Measurements from ENCODE around the gene MAPRE2.
"Not testable (repeated sequence)": the region's sequence is repeated elsewhere in the genome, so short reads cannot be mapped to it uniquely, and the experiment has no call there.

Gene MAPRE2

DNA sequence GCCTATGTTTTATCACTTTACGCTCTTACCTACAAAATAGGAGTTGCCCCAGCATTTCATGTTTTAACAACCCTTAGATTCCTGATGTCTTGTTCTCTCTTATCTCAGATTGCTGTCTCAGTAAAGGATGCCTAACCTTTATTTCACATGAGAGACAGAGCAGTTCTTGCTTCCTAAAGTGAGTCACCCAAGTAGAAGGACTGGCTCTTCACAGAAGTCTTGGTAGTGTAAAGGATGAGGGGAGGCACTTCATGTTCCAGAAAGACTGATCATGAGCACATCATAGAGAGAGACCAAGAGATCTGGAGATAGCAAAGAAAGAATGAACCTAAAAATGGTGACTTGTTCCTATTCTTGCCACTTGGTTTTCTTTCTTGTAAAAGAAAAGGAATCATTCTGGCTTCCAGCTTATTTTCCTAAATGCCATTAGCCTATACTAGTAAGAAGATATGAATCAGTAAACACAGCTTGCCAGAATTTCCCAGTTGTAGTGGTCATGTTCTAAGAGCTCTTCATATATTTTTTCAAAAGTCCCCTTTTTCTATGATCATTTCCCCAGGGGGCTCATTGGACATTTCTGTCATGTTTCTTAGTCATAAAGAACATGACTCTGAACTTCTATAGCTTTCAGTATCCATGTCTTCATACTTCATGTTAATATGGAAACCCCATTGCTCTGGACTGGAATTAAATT is 54.9 kb downstream of the MAPRE2 start:
- no peak for FAIRE-seq

- peak; percentile 39 for FAIRE-seq
Measured at GRCh38 chr18:35096677-35097011, 55.4 kb downstream of the MAPRE2 start.

GRCh38 chr18:35097195-35097594 is 56.0 kb downstream of the MAPRE2 start:
- no peak for FAIRE-seq

- FAIRE-seq: no peak
Measured at GRCh38 chr18:35097763-35098162, 56.5 kb downstream of the MAPRE2 start.

- FAIRE-seq: no peak
Measured at GRCh38 chr18:35099911-35100310, 58.7 kb downstream of the MAPRE2 start.

- no peak for FAIRE-seq
Measured at GRCh38 chr18:35104391-35105051, 63.3 kb downstream of the MAPRE2 start.

DNA sequence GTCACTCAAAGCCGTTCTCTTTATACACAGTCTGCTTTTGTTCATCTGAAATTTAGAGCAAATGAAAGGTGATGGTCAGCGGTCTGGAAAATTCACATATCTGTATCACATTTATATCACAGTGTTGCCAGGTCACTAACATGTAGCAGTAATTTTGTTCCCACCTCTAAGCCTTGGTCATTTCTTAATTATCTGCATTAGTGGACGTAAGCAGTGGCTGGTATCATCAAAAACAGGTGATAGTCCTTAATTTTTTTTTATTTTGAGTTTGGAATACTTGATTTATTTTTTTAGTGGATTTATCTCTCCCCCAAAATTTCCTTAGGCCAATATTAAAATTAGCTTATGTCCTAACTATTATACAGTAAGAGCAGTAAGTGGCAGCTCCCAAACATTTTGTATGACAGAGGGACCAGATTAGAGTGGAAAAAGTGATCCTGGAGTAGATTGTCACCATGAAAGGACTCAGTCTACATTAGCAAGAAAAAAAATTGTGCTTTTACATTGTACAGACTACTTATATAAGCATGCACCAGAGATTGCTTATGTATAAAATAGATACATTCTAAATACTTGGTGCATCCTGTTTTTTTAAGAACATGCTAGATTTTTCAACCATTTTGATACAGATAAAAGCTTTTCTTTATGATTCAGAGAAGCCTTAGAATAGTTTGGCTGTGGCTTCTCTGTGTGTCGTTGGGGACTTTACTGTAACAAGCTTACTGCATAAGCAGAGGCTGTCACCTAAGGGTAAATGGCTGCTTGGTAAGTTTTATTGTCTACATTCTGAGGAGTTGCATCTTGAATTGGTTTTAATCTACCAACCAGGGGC is 65.0 kb downstream of the MAPRE2 start:
- no peak for FAIRE-seq

GRCh38 chr18:35106845-35107148 is 65.6 kb downstream of the MAPRE2 start:
- no peak for FAIRE-seq

GRCh38 chr18:35107216-35107615 is 66.0 kb downstream of the MAPRE2 start:
- FAIRE-seq: no peak

DNA sequence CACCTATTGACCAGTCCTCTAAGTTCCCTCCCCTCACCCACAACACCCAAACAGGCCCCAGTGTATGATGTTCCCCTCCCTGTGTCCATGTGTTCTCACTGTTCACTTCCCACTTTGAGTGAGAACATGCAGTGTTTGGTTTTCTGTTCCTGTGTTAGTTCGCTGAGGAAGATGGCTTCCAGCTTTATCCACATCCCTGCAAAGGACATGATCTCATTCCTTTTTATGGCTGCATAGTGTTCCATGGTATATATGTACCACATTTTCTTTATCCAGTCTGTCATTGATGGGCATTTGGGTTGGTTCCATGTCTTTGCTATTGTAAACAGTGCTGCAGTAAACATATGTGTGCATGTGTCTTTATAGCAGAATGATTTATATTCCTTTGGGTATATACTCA is 66.9 kb downstream of the MAPRE2 start:
- FAIRE-seq: not testable (repeated sequence)

- FAIRE-seq: no peak
Measured at GRCh38 chr18:35110059-35110458, 68.8 kb downstream of the MAPRE2 start.

DNA sequence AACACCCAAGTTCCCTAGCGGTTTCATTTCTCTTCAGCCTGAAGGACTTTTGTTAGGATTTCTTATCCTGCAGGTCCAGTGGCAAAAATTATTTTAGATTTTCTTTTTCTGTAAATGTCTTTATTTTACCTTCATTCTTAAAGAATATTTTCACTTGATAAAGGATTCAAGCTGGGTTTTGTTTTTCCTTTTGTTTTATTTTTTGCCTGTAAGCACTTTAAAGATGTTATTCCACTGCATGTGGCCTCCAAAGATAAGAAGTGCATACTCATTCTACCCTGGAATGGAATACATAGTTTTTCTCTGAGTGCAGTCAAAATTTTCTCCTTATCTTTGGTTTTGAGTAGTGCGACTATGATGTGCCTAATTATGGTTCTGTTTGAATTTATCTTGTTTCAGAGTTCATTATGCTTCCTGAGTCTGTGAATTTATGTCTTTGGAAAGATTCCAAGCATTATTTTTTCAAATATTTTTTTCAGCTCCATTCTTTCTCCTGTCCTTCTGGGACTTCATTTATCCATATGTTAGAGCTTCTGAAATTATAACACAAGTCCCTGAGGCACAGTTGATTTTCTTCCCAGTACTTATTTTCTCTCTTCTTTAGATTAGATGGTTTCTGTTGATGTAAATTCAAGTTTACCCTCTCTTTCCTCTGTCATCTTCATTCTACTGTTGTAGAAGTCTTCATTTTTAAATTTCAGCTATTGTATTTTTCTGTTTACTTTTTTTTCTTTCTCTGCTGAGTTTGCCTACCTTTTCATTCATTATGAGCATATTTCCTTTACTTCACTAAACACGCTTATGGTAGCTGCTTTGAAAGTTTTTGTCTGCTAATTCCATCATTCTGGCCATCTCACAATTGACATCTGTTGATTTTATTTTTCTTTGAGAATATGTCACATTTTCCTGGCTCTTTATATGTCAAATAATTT is 69.6 kb downstream of the MAPRE2 start:
- no peak for FAIRE-seq

DNA sequence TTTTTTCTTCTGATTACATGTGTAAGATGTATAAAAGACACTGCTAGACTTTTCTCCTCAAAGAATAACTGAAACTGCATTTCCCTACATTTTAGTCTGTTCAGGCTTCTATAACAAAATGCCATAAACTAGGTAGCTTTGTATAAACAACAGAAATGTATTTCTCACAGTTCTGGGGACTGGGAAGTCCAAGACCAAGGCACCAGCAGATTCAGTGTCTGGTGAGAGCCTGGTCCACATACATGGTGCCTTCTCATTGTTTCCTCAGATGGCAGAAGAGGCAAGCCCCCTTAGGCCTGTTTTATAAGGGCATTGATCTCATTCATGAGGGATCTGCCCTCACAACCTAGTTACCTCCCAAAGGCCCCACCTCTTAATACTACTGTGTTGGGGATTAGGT is 71.5 kb downstream of the MAPRE2 start:
- FAIRE-seq: no peak

DNA sequence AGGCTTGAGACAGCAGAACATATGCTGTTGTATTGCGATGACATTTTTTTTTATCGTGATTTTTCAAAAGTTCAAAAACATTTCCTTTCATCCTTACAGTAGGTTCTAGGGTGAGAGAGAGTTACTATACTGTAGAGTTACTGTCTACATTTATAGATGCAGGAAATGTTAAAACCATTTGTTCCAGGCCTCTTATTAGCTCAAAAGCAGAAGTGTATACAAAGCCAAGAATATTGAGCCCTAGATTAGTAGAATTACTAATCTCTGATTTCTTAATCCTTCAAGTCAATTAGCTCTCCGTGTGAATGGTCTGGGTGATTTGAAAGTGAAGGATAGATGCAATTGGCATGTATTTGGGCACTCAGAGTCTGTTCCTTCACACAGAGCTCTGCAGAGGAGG is 73.1 kb downstream of the MAPRE2 start:
- FAIRE-seq: no peak

DNA sequence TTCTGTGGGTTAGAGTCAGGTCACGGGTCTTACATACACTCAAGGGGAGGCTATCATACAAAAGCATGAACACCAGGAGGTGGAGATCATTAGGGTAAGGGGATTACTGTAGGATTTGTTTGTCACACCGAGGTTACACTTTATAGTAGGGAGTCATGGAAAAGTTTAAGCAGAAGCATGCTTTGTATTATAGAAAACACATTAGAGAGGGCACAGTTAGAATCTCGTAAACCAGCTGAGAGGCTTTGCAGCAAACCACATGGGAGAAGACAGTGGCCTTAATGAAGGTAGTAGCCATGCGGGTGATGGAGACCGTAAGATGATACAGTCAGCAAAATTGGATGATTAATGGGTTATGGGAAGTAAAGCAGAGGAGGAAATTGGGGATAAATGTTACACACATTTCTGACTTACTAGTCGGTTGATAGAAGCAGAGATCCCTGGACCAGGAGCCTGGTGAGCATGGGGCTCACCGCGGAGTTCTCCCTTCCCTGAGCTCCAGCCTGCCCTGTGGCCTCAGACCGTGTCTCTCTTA is 75.6 kb downstream of the MAPRE2 start:
- FAIRE-seq: no peak

DNA sequence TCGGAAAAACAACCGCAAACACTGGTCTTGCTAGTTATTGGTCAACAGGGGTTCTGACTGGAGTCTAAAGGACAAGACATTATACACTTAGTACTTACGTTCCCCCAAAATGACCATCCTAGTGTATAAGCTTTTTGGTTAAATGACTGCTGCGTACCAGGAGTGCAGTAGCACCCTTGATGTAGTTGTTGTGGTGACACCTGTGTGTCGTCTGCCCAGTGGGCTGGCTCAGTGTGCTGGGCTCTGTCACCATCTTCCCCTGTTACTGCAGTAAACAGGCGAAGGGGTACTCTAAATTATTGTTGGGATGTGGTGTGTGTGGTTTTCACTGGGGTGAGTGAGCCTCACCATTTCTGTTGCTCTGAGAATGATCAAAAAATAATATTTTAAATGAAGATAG is 76.2 kb downstream of the MAPRE2 start:
- no peak for FAIRE-seq

GRCh38 chr18:35117951-35118411 is 76.8 kb downstream of the MAPRE2 start:
- FAIRE-seq: no peak

GRCh38 chr18:35118641-35119040 is 77.4 kb downstream of the MAPRE2 start:
- no peak for FAIRE-seq

DNA sequence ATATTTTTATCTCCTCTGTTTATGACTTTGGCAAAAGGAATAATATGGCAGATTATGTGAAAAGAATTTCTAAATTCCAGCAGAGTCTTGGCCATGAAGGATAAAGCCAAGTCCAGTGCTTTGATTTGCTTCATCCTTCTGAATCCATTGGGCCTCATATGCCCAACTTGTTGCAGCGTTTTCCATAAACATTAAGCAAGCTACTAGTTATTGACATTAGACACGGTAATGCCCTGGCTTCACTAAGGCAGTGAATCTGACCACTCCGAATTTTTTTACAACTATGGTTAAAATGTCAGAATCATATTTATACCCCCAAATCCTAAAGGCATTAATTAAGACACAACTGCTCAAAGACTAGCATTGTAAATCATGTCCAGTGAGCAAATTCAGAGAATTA is 79.8 kb downstream of the MAPRE2 start:
- FAIRE-seq: no peak

- no peak for FAIRE-seq
Measured at GRCh38 chr18:35121531-35121930, 80.3 kb downstream of the MAPRE2 start.

GRCh38 chr18:35122586-35123224 is 81.5 kb downstream of the MAPRE2 start:
- FAIRE-seq: no peak

- FAIRE-seq: no peak
Measured at GRCh38 chr18:35123811-35124210, 82.6 kb downstream of the MAPRE2 start.

All from endometrium (tissue), 2 donors.